HG03469 (cell line): ENCODE measurements around the gene DBNDD1.
"Not testable (repeated sequence)": the region's sequence is repeated elsewhere in the genome, so short reads cannot be mapped to it uniquely, and the experiment has no call there.

Experiments used
- ATAC-seq: cut with Tn5 transposase; IDR thresholded peaks from one replicate; pipeline ENCODE4 v1.9.1; 2021; ENCODE audit warnings: mild to moderate bottlenecking, moderate library complexity, moderate number of reproducible peaks; ENCODE audit not compliant: unreplicated experiment

Gene DBNDD1

GRCh38 chr16:89994389-89994720 lies 24.9 kb downstream of the DBNDD1 start:
- no peak for ATAC-seq

- ATAC-seq = no peak
Observed at GRCh38 chr16:89993971-89994370, 25.3 kb downstream of the DBNDD1 start.

GRCh38 chr16:89993377-89993776 lies 25.9 kb downstream of the DBNDD1 start:
- no peak for ATAC-seq

GRCh38 chr16:89990799-89991198 lies 28.5 kb downstream of the DBNDD1 start:
- no peak for ATAC-seq

GRCh38 chr16:89988951-89989350 lies 30.3 kb downstream of the DBNDD1 start:
- no peak for ATAC-seq

- no peak for ATAC-seq
Observed at GRCh38 chr16:89987169-89987568, 32.1 kb downstream of the DBNDD1 start.

GRCh38 chr16:89986600-89986999 lies 32.7 kb downstream of the DBNDD1 start:
- no peak for ATAC-seq

- no peak for ATAC-seq
Observed at GRCh38 chr16:89985219-89985618, 34.0 kb downstream of the DBNDD1 start.

GRCh38 chr16:89984216-89984615 lies 35.0 kb downstream of the DBNDD1 start:
- ATAC-seq = no peak

- ATAC-seq = no peak
Observed at GRCh38 chr16:89983536-89983935, 35.7 kb downstream of the DBNDD1 start.

GRCh38 chr16:89982318-89982717 lies 36.9 kb downstream of the DBNDD1 start:
- no peak for ATAC-seq

- no peak for ATAC-seq
Observed at GRCh38 chr16:89981414-89981813, 37.8 kb downstream of the DBNDD1 start.

- ATAC-seq = no peak
Observed at GRCh38 chr16:89974870-89975269, 44.4 kb downstream of the DBNDD1 start.

- ATAC-seq = no peak
Observed at GRCh38 chr16:89973654-89974335, 45.5 kb downstream of the DBNDD1 start.

- no peak for ATAC-seq
Observed at GRCh38 chr16:89973235-89973634, 46.0 kb downstream of the DBNDD1 start.

GRCh38 chr16:89972244-89973234 lies 46.7 kb downstream of the DBNDD1 start:
- ATAC-seq = peak; percentile 61

GRCh38 chr16:89971495-89972243 lies 47.6 kb downstream of the DBNDD1 start:
- no peak for ATAC-seq

GRCh38 chr16:89969741-89970410 lies 49.4 kb downstream of the DBNDD1 start:
- ATAC-seq = no peak

- ATAC-seq = not testable (repeated sequence)
Observed at GRCh38 chr16:89968074-89968473, 51.2 kb downstream of the DBNDD1 start.

GRCh38 chr16:89967436-89967835 lies 51.8 kb downstream of the DBNDD1 start:
- ATAC-seq = not testable (repeated sequence)

- no peak for ATAC-seq
Observed at GRCh38 chr16:89966756-89967155, 52.5 kb downstream of the DBNDD1 start.
